HG03442 (cell line): ENCODE results near the gene LILRB4.
"Not testable (repeated sequence)": the region's sequence is repeated elsewhere in the genome, so short reads cannot be mapped to it uniquely, and the experiment has no call there.

ENCODE experiments used
- ATAC-seq: cut with Tn5 transposase; IDR thresholded peaks from one replicate; pipeline ENCODE4 v1.9.1; 2021; ENCODE audit warnings: mild to moderate bottlenecking, moderate library complexity; ENCODE audit not compliant: unreplicated experiment

Gene LILRB4

DNA sequence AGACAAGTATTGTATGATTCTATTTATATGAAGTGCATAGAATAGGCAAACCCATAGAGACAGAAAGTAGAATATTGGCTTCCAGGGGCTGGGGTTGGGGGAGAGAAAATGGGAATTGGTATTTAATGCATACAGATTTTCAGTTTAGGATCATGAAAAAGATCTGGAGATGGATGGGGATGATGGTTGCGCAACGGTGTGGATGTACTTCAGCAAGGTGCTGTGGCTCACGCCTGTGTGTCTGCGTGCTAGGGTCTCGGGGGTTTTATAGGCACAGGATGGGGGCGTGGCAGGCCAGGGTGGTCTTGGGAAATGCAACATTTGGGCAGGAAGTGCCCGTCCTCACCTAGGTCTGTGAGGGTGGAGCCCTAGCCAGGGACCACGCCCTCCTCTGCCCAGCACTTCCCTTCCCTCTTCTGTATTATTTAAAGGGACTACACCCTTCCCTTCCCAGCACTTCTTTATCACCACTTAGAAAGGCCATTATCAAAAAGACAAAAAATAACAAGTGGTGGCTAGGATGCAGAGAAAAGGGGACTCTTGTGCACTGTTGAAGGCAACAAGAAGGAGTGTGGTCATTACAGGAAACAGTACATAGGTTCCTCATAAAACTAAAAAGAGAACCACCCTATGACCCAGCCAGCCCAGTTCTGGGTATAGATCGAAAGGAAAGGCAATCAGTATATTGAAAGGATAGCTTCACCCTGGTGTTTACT lies 29.0 kb downstream of the LILRB4 start:
- ATAC-seq: no peak

DNA sequence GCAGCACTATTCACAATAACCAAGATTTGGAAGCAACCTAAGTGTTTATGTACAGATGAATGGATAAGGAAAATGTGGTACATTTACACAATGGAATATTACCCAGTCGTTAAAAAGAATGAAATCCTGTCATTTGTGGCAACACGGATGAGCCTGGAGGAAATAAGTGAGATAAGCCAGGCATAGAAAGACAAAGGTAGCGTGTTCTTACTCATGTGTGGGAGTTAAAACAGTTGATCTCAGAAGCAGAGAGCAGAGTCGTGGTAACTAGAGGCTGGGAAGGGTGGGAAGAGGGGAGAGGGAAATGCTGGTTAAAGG lies 29.5 kb downstream of the LILRB4 start:
- no peak for ATAC-seq

DNA sequence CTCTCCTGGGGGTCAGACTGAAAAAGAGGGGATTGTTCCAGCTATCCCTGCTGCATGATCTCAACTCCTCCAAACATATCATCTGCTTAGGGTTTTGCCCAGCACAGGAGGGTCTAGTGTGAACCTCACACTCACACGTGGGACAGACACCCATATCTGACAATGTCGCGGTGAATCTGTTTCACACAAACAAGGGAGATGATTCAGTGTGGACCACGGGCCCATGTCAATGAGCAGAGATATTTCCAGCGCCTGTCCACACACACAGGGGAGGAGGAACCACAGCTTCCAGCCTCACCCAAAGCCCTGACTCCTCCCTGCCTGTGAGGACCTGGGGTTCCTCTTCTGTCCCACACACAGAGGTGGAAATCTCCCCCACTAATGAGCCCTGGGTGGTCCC lies 31.9 kb downstream of the LILRB4 start:
- ATAC-seq: no peak

DNA sequence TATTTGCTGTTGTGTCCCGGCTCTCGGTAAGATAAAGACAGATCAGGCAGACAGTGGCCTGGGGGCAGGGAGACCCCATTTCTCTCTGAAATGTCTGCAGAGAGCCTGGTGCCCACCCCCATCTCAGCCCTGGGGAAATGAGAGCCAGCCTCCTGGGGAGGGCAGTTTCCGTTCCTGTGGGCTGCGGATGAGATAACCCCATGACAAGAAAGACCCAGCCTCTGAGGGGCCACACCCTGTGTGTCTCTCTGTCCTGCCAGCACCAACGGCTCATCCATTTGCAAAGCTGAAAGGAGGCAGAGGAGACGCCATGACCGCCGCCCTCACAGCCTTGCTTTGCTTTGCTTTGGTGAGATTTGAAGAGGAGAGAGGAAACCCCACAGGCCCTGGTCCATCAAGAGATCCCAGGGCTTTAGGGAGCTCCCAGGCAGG lies 33.3 kb downstream of the LILRB4 start:
- ATAC-seq: no peak

DNA sequence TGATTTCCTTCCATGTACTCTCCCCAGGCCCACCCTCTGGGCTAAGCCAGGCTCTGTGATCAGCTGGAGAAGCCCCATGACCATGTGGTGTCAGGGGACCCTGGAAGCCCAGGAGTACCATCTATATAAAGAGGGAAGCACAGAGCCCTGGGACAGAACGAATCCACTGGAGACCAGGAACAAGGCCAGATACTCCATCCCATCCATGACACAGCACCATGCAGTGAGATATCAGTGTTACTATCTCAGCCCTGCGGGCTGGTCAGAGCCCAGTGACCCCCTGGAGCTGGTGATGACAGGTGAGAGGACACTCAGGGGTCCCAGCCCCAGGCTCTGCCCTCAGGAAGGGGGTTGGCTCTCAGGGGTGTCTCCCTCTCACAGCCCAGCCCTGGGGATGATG lies 34.0 kb downstream of the LILRB4 start:
- ATAC-seq: no peak

DNA sequence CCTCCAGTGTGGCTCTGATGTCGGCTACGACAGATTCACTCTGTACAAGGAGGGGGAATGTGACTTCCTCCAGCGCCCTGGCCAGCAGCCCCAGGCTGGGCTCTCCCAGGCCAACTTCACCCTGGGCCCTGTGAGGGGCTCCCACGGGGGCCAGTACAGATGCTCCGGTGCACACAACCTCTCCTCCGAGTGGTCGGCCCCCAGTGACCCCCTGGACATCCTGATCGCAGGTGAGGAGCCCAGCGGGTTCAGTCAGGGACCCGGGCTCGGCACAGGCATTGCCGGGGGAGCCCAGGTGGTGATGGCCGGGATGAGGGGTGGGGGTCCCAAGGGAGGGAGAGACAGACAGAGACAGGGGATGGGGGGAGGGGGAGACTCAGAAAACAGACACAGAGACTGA lies 34.9 kb downstream of the LILRB4 start:
- not testable (repeated sequence) for ATAC-seq

DNA sequence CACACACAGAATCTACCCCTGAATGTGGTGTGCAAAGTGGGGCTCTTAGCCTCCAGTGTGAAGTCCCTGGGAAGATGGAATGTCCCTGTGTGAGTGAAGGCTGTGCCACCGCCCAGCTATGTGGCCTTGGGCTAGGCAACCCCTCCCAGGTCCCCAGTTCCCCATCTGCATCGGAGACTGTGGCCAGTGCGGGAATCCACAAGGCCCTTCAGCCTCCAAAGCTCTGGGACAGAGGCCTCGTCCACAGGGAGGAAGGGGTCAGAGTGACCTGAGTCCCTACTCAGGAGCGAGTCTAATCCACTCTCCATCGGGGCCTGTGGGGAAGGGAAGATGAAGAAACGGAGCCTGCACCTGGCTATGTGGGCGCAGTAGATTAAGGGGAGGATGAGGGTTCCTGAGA lies 42.1 kb downstream of the LILRB4 start:
- ATAC-seq: no peak

DNA sequence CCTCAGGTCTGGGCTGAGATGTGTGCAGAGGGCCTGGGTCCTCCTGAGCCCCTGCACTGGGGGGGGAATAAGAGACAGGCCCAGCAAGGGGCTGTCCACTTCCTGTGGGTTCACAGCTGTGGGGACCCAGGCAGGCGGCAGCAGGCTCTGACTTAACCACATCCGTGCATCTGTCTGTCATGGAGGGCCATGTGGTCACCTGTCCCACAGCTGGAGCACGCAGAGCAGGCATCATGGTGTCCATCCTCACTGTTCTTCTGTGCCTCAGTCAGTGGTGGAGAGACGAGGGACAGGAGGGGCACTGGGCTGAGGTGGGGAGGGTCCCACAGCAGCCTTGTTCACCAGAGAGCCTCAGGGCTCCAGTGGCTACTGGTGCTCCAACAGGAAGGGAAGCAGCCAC lies 45.2 kb downstream of the LILRB4 start:
- ATAC-seq: no peak

DNA sequence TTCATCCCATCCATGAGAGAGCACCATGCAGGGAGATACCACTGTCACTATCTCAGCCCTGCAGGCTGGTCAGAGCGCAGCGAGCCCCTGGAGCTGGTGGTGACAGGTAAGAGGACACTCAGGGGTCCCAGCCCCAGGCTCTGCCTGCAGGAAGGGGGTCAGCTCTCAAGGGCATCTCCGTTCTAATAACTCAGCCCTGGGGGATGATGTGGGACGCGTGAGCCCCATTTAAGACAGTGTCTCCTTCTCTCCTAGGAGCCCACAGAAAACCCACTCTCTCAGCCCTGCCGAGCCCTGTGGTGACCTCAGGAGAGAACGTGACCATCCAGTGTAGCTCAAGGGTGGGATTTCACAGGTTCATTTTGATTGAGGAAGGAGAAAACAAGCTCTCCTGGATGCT lies 46.0 kb downstream of the LILRB4 start:
- ATAC-seq: no peak

DNA sequence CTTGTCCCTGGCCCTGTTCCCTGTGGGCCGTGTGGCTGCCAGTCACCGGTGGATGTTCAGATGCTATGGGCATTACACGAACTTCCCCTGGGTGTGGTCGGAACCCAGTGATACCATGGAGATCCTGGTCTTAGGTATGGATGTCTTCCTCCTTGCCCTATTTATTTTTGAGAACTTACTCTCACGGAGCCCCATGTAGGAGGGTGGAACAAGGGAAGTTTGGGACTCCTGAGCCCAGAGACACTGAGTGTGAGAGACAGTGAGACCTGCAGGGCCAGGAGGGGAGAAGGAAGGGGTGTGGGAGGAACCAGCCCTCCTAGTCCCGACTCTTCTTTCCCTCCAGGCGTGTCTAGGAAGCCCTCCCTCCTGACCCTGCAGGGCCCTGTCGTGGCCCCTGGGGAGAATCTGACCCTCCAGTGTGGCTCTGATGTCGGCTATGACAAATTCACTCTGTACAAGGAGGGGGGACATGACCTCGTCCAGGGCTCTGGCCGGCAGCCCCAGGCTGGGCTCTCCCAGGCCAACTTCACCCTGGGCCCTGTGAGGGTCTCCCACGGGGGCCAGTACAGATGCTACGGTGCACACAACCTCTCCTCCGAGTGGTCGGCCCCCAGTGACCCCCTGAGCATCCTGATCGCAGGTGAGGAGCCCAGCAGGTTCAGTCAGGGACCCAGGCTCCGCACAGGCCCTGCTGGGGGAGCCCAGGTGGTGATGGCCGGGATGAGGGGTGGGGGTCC lies 46.6 kb downstream of the LILRB4 start:
- ATAC-seq: no peak

DNA sequence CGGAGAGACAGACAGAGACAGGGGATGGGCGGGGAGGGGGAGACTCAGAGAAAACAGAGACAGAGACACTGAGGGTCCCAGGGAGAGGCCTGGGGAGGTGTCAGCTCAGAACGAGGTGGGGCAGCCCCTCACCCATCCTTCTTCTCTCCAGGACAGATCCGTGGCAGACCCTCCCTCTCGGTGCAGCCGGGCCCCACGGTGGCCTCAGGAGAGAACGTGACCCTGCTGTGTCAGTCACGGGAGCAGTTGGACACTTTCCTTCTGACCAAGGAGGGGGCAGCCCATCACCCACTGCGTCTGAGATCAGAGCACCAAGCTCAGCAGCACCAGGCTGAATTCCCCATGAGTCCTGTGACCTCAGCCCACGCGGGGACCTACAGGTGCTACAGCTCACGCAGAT lies 47.2 kb downstream of the LILRB4 start:
- not testable (repeated sequence) for ATAC-seq
